Fibroblast of mammary gland (primary cell): Measurements from ENCODE around the gene TNNI3K.

Source experiments
- DNase-seq: peaks from one replicate; pipeline ENCODE4 v3.0.0-alpha.2; 2010; ENCODE audit warnings: low read depth
- H3K4me3 ChIP-seq: 2 replicates; pipeline ENCODE4 v1.5.1; 2011; ENCODE audit warnings: low read depth, mild to moderate bottlenecking, low read length, moderate library complexity; ENCODE audit not compliant: control insufficient read depth
- CTCF ChIP-seq: conservative IDR thresholded peaks from 2 replicates; pipeline ENCODE4 v1.5.1; 2011; ENCODE audit warnings: low read depth, low read length, inconsistent platforms; ENCODE audit not compliant: control insufficient read depth, insufficient read depth

TNNI3K gene

GRCh38 chr1:74463333-74463988 lies 228.3 kb downstream of the TNNI3K start:
- peak; percentile 73 for DNase-seq
- no peak for TF ChIP-seq CTCF
- no peak overlapping the region for H3K4me3 ChIP-seq

GRCh38 chr1:74464037-74464436 lies 228.8 kb downstream of the TNNI3K start:
- TF ChIP-seq CTCF, result no peak
- DNase-seq, result peak; percentile 21
- no peak overlapping the region for H3K4me3 ChIP-seq

GRCh38 chr1:74465193-74465681 lies 230.1 kb downstream of the TNNI3K start:
- no peak for DNase-seq

GRCh38 chr1:74467786-74468377 lies 232.7 kb downstream of the TNNI3K start:
- no peak overlapping the region for H3K4me3 ChIP-seq
- TF ChIP-seq CTCF, result no peak
- DNase-seq, result peak; percentile 33

More at GRCh38 chr1:74465193-74465681, 230.1 kb downstream of the TNNI3K start:
- TF ChIP-seq CTCF, result no peak
- no peak overlapping the region for H3K4me3 ChIP-seq

- peak; percentile 65 for TF ChIP-seq CTCF
- no peak overlapping the region for H3K4me3 ChIP-seq
- DNase-seq, result peak; percentile 54
These were observed 233.9 kb downstream of the TNNI3K start for GRCh38 chr1:74468982-74469603.

- no peak overlapping the region for H3K4me3 ChIP-seq
- TF ChIP-seq CTCF, result no peak
- DNase-seq, result peak; percentile 7
These were observed 235.1 kb downstream of the TNNI3K start for GRCh38 chr1:74470251-74470650.
